SK-N-SH (cell line): Measurements from ENCODE around the gene PDE6B. TPM values are rescaled to one million over a fixed set of nuclear protein-coding genes. Genes with fewer than 3 reads are reported as not detected.

Source experiments
- CTCF ChIA-PET: fragments of 300-600, 350-600 bp; formaldehyde crosslinking; extraction: SDS; loops from one replicate; lab custom pipeline; 2021; lab: Yijun Ruan, JAX
- POLR2A ChIA-PET: fragments of 350-600 bp; sonication (Branson Sonifier 250); formaldehyde crosslinking; extraction: SDS; loops from one replicate; lab custom pipeline; 2020; ENCODE audit warnings: antibody characterized with exemption, inconsistent platforms; lab: Yijun Ruan, JAX
- DNase-seq: peaks from one replicate; pipeline ENCODE4 v3.0.0; 2012
- H2AFZ ChIP-seq: fragments of 200-600 bp; sonication (generic); 2 replicates; pipeline ENCODE4 v1.8.1; 2016; ENCODE audit warnings: antibody characterized with exemption, mild to moderate bottlenecking, low read depth
- H3F3A ChIP-seq: fragments of 200-600 bp; sonication (generic); replicated peaks from 2 replicates; pipeline ENCODE3; 2016; ENCODE audit warnings: antibody characterized with exemption, mild to moderate bottlenecking; ENCODE audit not compliant: insufficient read depth
- H3K27ac ChIP-seq, 2 experiments: fragments of 200-500 bp in 1 of 2; fragments of 200-600 bp in 1 of 2; sonication (Bioruptor generic) in 1 of 2; sonication (generic), shearing (Covaris generic) in 1 of 2; 2 replicates each; pipeline versions ENCODE4 v1.5.1 to v1.6.1; 2014 to 2016; ENCODE audit warnings: low read depth in 2 of 2, inconsistent platforms in 1 of 2, low read length in 1 of 2, mild to moderate bottlenecking in 1 of 2, mixed read lengths in 1 of 2
- H3K27me3 ChIP-seq: fragments of 200-600 bp; sonication (generic), shearing (Covaris generic); 2 replicates; pipeline ENCODE4 v1.6.1; 2016; ENCODE audit warnings: mixed run types; ENCODE audit not compliant: insufficient read depth
- H3K36me3 ChIP-seq, 2 experiments: fragments of 200-500 bp in 1 of 2; fragments of 200-600 bp in 1 of 2; sonication (Bioruptor generic) in 1 of 2; sonication (generic) in 1 of 2; replicated peaks in 1 of 2; 2 replicates each; pipeline versions ENCODE3 to v1.5.1; 2014 to 2016; ENCODE audit warnings: low read length in 1 of 2, mild to moderate bottlenecking in 1 of 2; ENCODE audit not compliant: insufficient read depth in 2 of 2, control insufficient read depth in 1 of 2
- H3K4me1 ChIP-seq, 2 experiments: fragments of 200-500 bp in 1 of 2; fragments of 200-600 bp in 1 of 2; sonication (Bioruptor generic) in 1 of 2; sonication (generic), shearing (Covaris generic) in 1 of 2; 2 replicates each; pipeline versions ENCODE4 v1.5.1 to v1.6.1; 2014 to 2016; ENCODE audit warnings: low read depth in 1 of 2, low read length in 1 of 2, mixed run types in 1 of 2; ENCODE audit not compliant: insufficient read depth in 2 of 2, control insufficient read depth in 1 of 2
- H3K4me2 ChIP-seq: fragments of 200-600 bp; sonication (generic), shearing (Covaris generic); 2 replicates; pipeline ENCODE4 v1.6.1; 2017; ENCODE audit warnings: mixed run types
- H3K4me3 ChIP-seq, 2 experiments: fragments of 200-500 bp in 1 of 2; fragments of 200-600 bp in 1 of 2; sonication (Bioruptor generic) in 1 of 2; sonication (generic), shearing (Covaris generic) in 1 of 2; 2 replicates each; pipeline versions ENCODE4 v1.5.1 to v1.8.1; 2014 to 2016; ENCODE audit warnings: low read depth in 2 of 2, inconsistent platforms in 1 of 2, low read length in 1 of 2, mild to moderate bottlenecking in 1 of 2, mixed read lengths in 1 of 2, moderate library complexity in 1 of 2
- H3K79me2 ChIP-seq: fragments of 200-600 bp; sonication (generic); 2 replicates; pipeline ENCODE4 v1.8.1; 2017; ENCODE audit warnings: mild to moderate bottlenecking; ENCODE audit not compliant: insufficient read depth
- H3K9ac ChIP-seq: fragments of 200-600 bp; sonication (generic); 2 replicates; pipeline ENCODE4 v1.6.1; 2017; ENCODE audit warnings: mixed run types
- H3K9me2 ChIP-seq: fragments of 200-600 bp; sonication (generic); 2 replicates; pipeline ENCODE4 v1.6.1; 2017; ENCODE audit warnings: mixed run types
- H3K9me3 ChIP-seq: fragments of 200-600 bp; sonication (generic); 2 replicates; pipeline ENCODE4 v1.6.1; 2017; ENCODE audit warnings: mixed run types, mild to moderate bottlenecking, moderate library complexity
- H4K20me1 ChIP-seq: fragments of 200-600 bp; sonication (generic); 2 replicates; pipeline ENCODE4 v1.6.1; 2017; ENCODE audit warnings: mild to moderate bottlenecking, mixed run types; ENCODE audit not compliant: insufficient read depth
- CHD2 ChIP-seq: fragments of 150-350 bp; IDR thresholded peaks from 2 replicates; pipeline ENCODE4 v1.6.1; 2018; ENCODE audit warnings: low read length; ENCODE audit not compliant: partially characterized antibody
- ELF1 ChIP-seq: IDR thresholded peaks from 2 replicates; pipeline ENCODE4 v1.4.0; 2012
- EP300 ChIP-seq, 2 experiments: IDR thresholded peaks; 2 replicates each; pipeline versions ENCODE4 v1.4.0 to v1.6.1; 2012; ENCODE audit warnings: borderline replicate concordance in 1 of 2, low read depth in 1 of 2, low read length in 1 of 2
- FOSL2 ChIP-seq: IDR thresholded peaks from 2 replicates; pipeline ENCODE4 v1.4.0; 2012; ENCODE audit warnings: low read depth, mild to moderate bottlenecking, moderate library complexity, borderline replicate concordance
- FOXJ3 ChIP-seq: sonication (generic); formaldehyde crosslinking; IDR thresholded peaks from 2 replicates; pipeline ENCODE4 v1.5.1; 2020; ENCODE audit warnings: mild to moderate bottlenecking, missing genetic modification reagents
- GABPA ChIP-seq: IDR thresholded peaks from 2 replicates; pipeline ENCODE4 v1.4.0; 2012; ENCODE audit warnings: low read depth, mild to moderate bottlenecking
- GATA2 ChIP-seq: sonication (generic); formaldehyde crosslinking; IDR thresholded peaks from 2 replicates; pipeline ENCODE4 v1.5.0; 2020; ENCODE audit warnings: mild to moderate bottlenecking, missing genetic modification reagents
- JUND ChIP-seq: IDR thresholded peaks from 2 replicates; pipeline ENCODE4 v1.4.0; 2012
- MAX ChIP-seq: IDR thresholded peaks from 2 replicates; pipeline ENCODE4 v1.4.0; 2012; ENCODE audit warnings: low read depth
- MEF2A ChIP-seq: IDR thresholded peaks from 2 replicates; pipeline ENCODE4 v1.4.0; 2012; ENCODE audit warnings: low read depth, borderline replicate concordance
- MXI1 ChIP-seq: IDR thresholded peaks from 2 replicates; pipeline ENCODE4 v1.6.1; 2012; ENCODE audit warnings: mild to moderate bottlenecking, low read depth, low read length, improper control_type of control experiment
- NRF1 ChIP-seq: IDR thresholded peaks from 2 replicates; pipeline ENCODE4 v1.6.1; 2012; ENCODE audit warnings: low read depth, mild to moderate bottlenecking, low read length
- POLR2AphosphoS5 ChIP-seq: IDR thresholded peaks from 2 replicates; pipeline ENCODE4 v1.6.1; 2012; ENCODE audit warnings: low read depth, low read length
- RAD21 ChIP-seq: IDR thresholded peaks from 2 replicates; pipeline ENCODE4 v1.6.1; 2012; ENCODE audit warnings: mild to moderate bottlenecking, low read length
- RCOR1 ChIP-seq: fragments of 150-350 bp; IDR thresholded peaks from 2 replicates; pipeline ENCODE4 v1.6.1; 2017; ENCODE audit warnings: antibody characterized with exemption, low read length
- REST ChIP-seq: IDR thresholded peaks from 2 replicates; pipeline ENCODE4 v1.6.1; 2012; ENCODE audit warnings: mild to moderate bottlenecking, low read depth, low read length, moderate library complexity
- RXRA ChIP-seq: IDR thresholded peaks from 2 replicates; pipeline ENCODE4 v1.4.0; 2012; ENCODE audit warnings: low read depth, mild to moderate bottlenecking, borderline replicate concordance
- SIN3A ChIP-seq: IDR thresholded peaks from 2 replicates; pipeline ENCODE4 v1.6.1; 2012; ENCODE audit warnings: low read depth, mild to moderate bottlenecking, low read length, moderate library complexity, borderline replicate concordance
- TAF1 ChIP-seq: IDR thresholded peaks from 2 replicates; pipeline ENCODE4 v1.6.1; 2012; ENCODE audit warnings: low read depth, mild to moderate bottlenecking, low read length, moderate library complexity, borderline replicate concordance
- TEAD4 ChIP-seq: IDR thresholded peaks from 2 replicates; pipeline ENCODE4 v1.4.0; 2012; ENCODE audit warnings: mild to moderate bottlenecking, borderline replicate concordance; ENCODE audit not compliant: insufficient read depth
- USF2 ChIP-seq: fragments of 150-350 bp; IDR thresholded peaks from 2 replicates; pipeline ENCODE4 v1.6.1; 2017; ENCODE audit warnings: antibody characterized with exemption, low read length, low read depth, borderline replicate concordance
- YY1 ChIP-seq: IDR thresholded peaks from 2 replicates; pipeline ENCODE4 v1.4.0; 2012; ENCODE audit warnings: low read depth, mild to moderate bottlenecking
- ZBTB33 ChIP-seq: IDR thresholded peaks from 2 replicates; pipeline ENCODE4 v1.4.0; 2012; ENCODE audit warnings: low read depth, borderline replicate concordance
- whole genome bisulfite sequencing: methylation state at CpG from one replicate; pipeline ENCODE4 v1.1.6; 2017; ENCODE audit warnings: low lambda C conversion rate; 5-methylcytosine and 5-hydroxymethylcytosine counted together
- polyA plus RNA-seq, 3 experiments: library from polyadenylated mRNA; depleted of rRNA; stranded (reverse); fragments of >200 nt; gene quantifications; 2 replicates each; pipeline ENCODE4 v1.2.3, GENCODE V29; 2012

Gene PDE6B
- polyA plus RNA-seq, 1 of the 3 experiments (the other 2 are of a cell fraction): 1.2 TPM

GRCh38 chr4:680928-681645 lies 55.7 kb downstream of the PDE6B start (continued):
- TF ChIP-seq FOXJ3 (CRISPR knock-in tag) (no peak), MEF2A (no peak), NRF1 (no peak), MXI1 (peak; percentile 79; the same call in 1 of the 2 replicates), TEAD4 (no peak), TAF1 (no peak), GABPA (no peak), ELF1 (no peak)
- TF ChIP-seq, all 33 proteins: peak for 4

- TF ChIP-seq NRF1 (no peak), ZBTB33 (no peak), FOSL2 (no peak), EP300 (IDR thresholded peaks at IDR 0.05; ENCODE audit: borderline replicate concordance in 1 of 2, low read depth in 1 of 2, low read length in 1 of 2) (no peak), REST (no peak), USF2 (no peak), MEF2A (no peak), RXRA (no peak), TEAD4 (no peak), RAD21 (no peak), JUND (no peak), RCOR1 (no peak), YY1 (no peak), MAX (no peak), TAF1 (no peak), CHD2 (no peak), GATA2 (CRISPR knock-in tag) (no peak), POLR2AphosphoS5 (no peak), MXI1 (no peak), SIN3A (no peak)
- TF ChIP-seq, all 33 proteins: peak for 0
- H3K9ac ChIP-seq: no peak overlapping the region
- no peak overlapping the region for H2AFZ ChIP-seq
- H4K20me1 ChIP-seq: no peaks in the 10 kb centered on the region
- no peaks in the 10 kb centered on the region for H3K79me2 ChIP-seq
- ChIA-PET CTCF (interaction anchor here (0.8 kb wide), 1 partner anchor 9 kb away, joined by 3 read pairs; no protein-coding TSS in a partner anchor), POLR2A (no interaction called here)
- peak; percentile 88 for DNase-seq
- H3F3A ChIP-seq: peaks cover under 1% of the 10 kb centered on the region
- no peak overlapping the region; a peak in 1 of 4 replicates for H3K4me3 ChIP-seq
- no peaks in the 10 kb centered on the region for H3K9me3 ChIP-seq
- no peak overlapping the region for H3K27ac ChIP-seq
- H3K4me1 ChIP-seq: peaks cover 0 to 42% of the 10 kb centered on the region in 2 experiments; a peak in 1 of 4 replicates
- H3K27me3 ChIP-seq: no peaks in the 10 kb centered on the region
- WGBS: 62% methylated on average over 6 of the region's 58 CpGs
- no peaks in the 10 kb centered on the region for H3K36me3 ChIP-seq
- H3K9me2 ChIP-seq: no peaks in the 10 kb centered on the region
- no peak overlapping the region for H3K4me2 ChIP-seq
Observed at GRCh38 chr4:681736-682451, 56.5 kb downstream of the PDE6B start.
